Epithelial cell of prostate (primary cell): ENCODE measurements around the gene CD79B.
"Not testable (repeated sequence)": the region's sequence is repeated elsewhere in the genome, so short reads cannot be mapped to it uniquely, and the experiment has no call there.

Experiments
- DNase-seq: peaks from one replicate; pipeline ENCODE4 v3.0.0-alpha.2; 2011; ENCODE audit warnings: low read depth, low spot score
- H3K27ac ChIP-seq: fragments of 450-650 bp; 2 replicates; pipeline ENCODE4 v1.5.1; 2017; ENCODE audit warnings: mild to moderate bottlenecking

The CD79B gene

GRCh38 chr17:63934183-63935112 is 2.3 kb upstream of the CD79B start:
- no peak for DNase-seq

DNA sequence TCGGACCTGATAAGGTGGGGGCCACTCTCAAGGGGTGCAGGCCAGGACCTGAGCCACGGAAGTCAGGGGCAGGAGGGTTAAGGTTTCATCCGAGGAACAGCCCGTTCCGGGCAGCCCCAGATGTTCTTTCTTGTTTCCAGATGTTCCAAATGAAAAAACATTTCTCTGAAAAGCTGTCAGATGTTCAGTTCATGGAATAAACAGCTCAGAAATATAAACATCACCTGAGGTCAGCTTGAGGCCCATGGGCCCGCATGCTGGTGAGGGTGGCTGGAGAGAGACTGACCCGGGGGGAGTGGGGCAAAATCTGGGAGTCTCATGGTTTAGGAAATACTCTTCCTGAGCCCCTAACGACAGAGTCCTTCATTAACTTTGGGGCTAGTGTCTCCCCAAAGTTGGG is 1.5 kb upstream of the CD79B start:
- no peak overlapping the region for H3K27ac ChIP-seq
- no peak for DNase-seq

More at GRCh38 chr17:63934183-63935112, 2.3 kb upstream of the CD79B start:
- H3K27ac ChIP-seq: no peak overlapping the region

GRCh38 chr17:63932721-63933120 is 590 bp upstream of the CD79B start:
- no peak for DNase-seq
- H3K27ac ChIP-seq: no peak overlapping the region

- no peak overlapping the region for H3K27ac ChIP-seq
- DNase-seq: no peak
Measured at GRCh38 chr17:63930951-63931575, 1.1 kb downstream of the CD79B start.

DNA sequence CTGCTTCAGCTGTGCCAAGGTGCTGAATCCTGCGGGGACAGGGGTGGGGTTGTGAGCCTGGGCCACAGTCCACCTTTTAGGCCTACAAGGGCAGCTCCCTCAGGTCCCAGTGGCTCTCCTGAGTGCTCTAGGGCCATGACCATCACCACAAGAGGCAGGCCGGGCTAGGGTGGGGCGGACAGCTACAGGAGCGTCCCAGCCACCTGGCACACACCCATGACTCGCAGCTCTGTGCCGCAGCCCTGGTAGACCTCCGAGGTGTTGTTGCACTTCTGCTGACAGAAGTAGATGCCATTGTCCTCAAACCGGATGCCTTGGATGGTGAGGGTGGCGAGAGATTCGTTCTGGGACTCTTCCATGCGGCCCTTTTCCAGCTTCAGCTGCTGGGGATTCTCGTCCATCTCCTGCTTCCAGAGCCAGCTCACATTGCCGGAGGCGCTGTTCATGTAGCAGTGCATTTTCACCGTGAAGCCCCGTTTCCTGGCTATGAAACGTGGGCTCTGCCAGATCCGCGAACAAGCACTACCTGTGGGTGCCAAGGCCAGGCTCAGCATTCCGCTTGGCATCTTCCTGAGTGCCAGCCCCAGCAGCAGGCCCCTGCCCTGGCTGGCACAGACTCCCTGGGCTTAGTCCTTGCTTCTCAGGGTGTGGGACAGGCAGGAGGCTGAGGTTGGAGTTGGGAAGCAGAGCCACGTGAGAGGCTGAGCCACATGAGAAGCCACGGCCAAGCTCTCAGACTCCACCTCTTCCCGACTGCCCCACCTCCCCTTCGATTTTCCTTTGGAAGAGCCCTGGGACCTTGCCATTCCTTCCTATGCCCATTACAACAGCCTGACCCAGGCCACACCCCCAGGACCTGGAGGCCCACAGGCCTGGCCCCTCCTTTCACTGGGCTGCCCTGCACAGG is 2.0 kb downstream of the CD79B start:
- H3K27ac ChIP-seq: no peak overlapping the region
- no peak for DNase-seq

GRCh38 chr17:63928966-63929695 is 3.0 kb downstream of the CD79B start:
- no peak overlapping the region for H3K27ac ChIP-seq
- DNase-seq: no peak

- H3K27ac ChIP-seq: no peak overlapping the region
- DNase-seq: no peak
Measured at GRCh38 chr17:63928172-63928666, 3.9 kb downstream of the CD79B start.

GRCh38 chr17:63927464-63928171 is 4.5 kb downstream of the CD79B start:
- H3K27ac ChIP-seq: no peak overlapping the region
- DNase-seq: no peak

DNA sequence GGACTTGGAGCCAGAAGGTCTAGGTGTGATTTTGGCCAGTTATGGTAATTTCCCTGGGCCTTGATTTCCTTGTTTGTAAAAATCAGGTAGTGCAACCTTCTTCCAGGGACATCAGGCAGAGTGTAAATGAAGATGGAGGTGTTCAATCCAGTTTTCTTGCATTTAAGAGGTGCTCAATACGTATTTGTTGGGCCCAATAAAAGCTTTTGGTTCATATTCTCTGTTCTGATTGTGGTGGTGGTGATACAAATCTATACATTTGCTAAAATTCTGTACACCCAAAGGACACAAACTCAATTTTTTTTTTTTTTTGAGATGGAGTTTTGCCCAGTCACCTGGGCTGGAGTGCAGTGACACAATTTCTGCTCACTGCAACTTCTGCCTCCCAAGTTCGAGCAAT is 6.0 kb downstream of the CD79B start:
- no peak overlapping the region for H3K27ac ChIP-seq
- DNase-seq: no peak

GRCh38 chr17:63925615-63926014 is 6.5 kb downstream of the CD79B start:
- no peak overlapping the region for H3K27ac ChIP-seq
- DNase-seq: no peak

DNA sequence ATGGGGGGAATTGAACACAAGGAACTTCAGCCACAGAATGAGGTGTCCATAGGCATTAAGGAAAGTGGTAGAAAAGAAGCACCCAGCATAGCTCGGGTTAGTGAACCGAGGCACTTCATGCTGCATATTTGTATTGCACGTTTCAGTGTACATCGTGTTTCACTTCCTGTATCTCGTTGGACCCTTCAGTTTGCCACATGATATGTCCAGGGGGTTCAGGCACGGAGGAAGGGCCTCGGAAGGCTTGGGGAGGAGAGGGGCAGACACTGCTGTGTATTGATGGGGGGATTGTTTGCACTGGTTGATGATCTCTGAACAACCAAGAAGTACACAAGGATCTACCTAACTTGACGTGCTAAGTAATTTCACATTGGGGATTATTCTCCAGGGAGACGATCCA is 9.7 kb downstream of the CD79B start:
- DNase-seq, H3K27ac ChIP-seq: not testable (repeated sequence)

GRCh38 chr17:63920779-63921178 is 11.4 kb downstream of the CD79B start:
- not testable (repeated sequence) for H3K27ac ChIP-seq, DNase-seq

- H3K27ac ChIP-seq, DNase-seq: not testable (repeated sequence)
Measured at GRCh38 chr17:63920050-63920449, 12.1 kb downstream of the CD79B start.

GRCh38 chr17:63919311-63919723 is 12.8 kb downstream of the CD79B start:
- DNase-seq: no peak
- no peak overlapping the region for H3K27ac ChIP-seq

- not testable (repeated sequence) for DNase-seq, H3K27ac ChIP-seq
Measured at GRCh38 chr17:63918789-63919305, 13.3 kb downstream of the CD79B start, which contains the start of gene GH1. Gene GH1 (minus strand): TSS chr17:63918839. CDS start chr17:63918776, 63 bp downstream.

- no peak overlapping the region for H3K27ac ChIP-seq
- no peak for DNase-seq
Measured at GRCh38 chr17:63918305-63918704, 13.8 kb downstream of the CD79B start.

- no peak for DNase-seq
Measured at GRCh38 chr17:63917646-63918045, 14.5 kb downstream of the CD79B start.

DNA sequence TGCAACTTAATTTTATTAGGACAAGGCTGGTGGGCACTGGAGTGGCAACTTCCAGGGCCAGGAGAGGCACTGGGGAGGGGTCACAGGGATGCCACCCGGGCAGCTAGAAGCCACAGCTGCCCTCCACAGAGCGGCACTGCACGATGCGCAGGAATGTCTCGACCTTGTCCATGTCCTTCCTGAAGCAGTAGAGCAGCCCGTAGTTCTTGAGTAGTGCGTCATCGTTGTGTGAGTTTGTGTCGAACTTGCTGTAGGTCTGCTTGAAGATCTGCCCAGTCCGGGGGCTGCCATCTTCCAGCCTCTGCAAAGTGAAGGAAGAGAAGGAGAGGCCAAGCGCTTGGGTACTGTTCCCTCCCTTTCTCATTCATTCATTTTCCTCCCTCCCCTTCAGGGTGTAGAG is 14.9 kb downstream of the CD79B start:
- not testable (repeated sequence) for H3K27ac ChIP-seq, DNase-seq

More at GRCh38 chr17:63917646-63918045, 14.5 kb downstream of the CD79B start:
- H3K27ac ChIP-seq: no peak overlapping the region
